GM21526 (cell line): ENCODE results near the gene SLC34A1.
"Not testable (repeated sequence)": the region's sequence is repeated elsewhere in the genome, so short reads cannot be mapped to it uniquely, and the experiment has no call there.

Experiments
- ATAC-seq: cut with Tn5 transposase; IDR thresholded peaks from one replicate; pipeline ENCODE4 v1.9.1; 2021; ENCODE audit warnings: moderate library complexity; ENCODE audit not compliant: unreplicated experiment, low FRiP score

The SLC34A1 gene

DNA sequence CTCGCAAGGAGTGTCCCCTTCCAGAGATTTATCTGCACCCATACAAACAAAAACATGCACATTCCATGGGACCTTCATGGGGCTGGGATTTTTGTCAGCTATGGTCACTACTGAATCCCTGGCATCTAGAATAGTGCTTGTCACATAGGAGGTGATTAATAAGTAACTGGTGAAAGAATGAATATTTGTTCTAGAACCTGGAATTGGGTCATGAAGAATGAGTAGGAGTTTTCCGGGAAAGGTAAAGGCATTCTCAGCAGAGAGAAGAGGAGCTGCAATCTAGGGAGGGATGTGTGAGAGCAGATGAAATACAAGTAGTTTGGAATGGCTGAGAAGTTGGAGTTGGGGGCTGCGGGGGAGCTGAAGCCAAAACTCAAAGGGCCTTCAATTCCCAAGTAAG is 30.0 kb upstream of the SLC34A1 start:
- no peak for ATAC-seq

- no peak for ATAC-seq
These were observed 29.5 kb upstream of the SLC34A1 start for GRCh38 chr5:177354711-177355110.

DNA sequence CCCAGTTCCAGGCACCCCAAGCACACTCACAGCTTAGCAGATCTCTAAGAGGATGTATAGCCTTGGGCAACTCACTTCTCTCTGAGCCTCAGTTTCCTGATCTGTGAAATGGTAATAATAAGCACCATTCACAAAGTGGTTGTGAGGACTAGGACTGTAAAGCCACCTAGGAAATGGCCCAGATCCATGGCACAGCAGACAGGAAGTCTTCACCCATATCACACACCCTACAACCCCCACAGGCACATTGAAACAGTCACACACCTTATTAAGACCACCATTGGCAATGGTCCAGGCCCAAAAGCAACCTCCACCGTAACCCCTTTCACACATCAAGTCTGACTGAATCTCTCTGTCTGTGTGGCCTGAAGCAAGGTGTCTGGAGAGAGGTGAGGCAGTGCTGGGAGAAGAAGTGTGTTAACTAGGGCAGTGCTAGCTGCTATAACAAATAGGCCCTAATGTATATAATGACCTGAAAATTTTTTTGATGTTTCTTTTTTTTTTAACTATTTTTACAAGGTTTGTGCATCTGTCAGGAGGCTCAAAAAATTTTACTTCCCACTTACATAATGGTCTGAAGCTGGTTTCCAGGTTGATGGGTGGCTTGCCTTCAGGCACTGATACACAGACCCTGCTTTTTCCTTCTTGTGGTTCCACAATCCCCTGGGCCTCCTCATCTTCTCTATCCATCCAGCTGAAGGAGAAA is 28.9 kb upstream of the SLC34A1 start:
- no peak for ATAC-seq

GRCh38 chr5:177355868-177356168 is 28.4 kb upstream of the SLC34A1 start:
- no peak for ATAC-seq

GRCh38 chr5:177356746-177357145 is 27.5 kb upstream of the SLC34A1 start:
- no peak for ATAC-seq

- ATAC-seq, result peak; percentile 4
These were observed 27.1 kb upstream of the SLC34A1 start for GRCh38 chr5:177357146-177357458.

- ATAC-seq, result peak; percentile 82
These were observed 26.5 kb upstream of the SLC34A1 start, which contains the start of gene RGS14 for GRCh38 chr5:177357459-177358351. Gene RGS14, plus strand, starts transcription at chr5:177357924. Its CDS starts 101 bp downstream, at chr5:177358025.

- ATAC-seq, result no peak
These were observed 25.8 kb upstream of the SLC34A1 start for GRCh38 chr5:177358370-177358819.

DNA sequence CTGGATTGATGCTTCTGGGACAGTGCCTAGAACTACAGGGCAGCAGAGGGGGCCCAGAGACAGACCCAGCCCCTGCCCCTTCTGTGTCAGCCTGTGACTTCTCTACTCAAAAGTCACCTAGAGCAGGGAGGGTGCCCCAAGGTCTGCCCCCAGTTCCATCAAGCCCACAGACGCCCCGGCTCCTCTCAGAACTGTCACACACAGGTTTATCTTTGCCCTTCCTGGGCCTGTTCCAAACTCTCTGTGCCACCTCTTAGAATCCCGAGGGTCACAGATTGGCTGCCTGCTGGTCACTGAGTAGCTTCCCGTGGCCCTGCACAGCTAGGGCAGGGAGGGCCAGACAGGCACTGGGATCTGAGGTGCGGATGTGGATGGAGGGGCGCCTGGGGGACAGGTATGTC is 24.8 kb upstream of the SLC34A1 start:
- no peak for ATAC-seq

DNA sequence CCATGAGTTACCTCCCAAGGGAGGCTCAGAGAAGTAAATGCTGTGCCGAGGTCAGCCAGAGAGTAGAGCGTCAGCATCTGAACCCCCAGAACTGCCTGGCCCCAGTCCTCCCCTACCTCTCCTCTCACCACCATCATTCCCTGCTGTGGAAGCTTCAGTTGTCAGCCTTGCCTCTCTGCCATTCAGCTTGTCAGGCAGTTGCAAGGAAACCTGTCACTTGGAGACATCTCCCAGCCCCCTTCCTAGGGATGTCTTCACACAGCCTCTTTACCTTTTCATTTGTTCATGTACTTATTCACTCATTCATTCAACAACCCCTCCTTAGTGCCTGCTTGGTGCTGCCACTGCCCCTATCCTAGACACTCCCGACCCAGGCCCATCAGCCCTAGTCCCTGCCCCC is 24.4 kb upstream of the SLC34A1 start:
- no peak for ATAC-seq

DNA sequence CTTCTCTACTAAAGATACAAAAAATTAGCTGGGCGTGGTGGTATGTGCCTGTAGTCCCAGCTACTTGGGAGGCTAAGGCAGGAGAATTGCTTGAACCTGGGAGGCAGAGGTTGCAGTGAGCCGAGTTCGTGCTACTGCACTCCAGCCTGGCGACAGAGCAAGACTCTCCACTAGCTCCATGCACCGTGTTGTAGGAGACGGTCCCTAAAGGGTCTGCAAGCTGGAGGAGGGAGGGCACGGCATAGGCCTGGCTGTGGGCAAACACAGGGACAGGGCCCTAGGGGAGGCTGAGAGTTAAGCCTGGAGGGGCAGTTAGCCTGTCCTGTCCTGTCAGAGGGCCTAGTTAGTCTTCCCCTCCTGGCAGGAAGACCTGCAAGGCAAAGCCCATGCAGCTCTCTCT is 23.5 kb upstream of the SLC34A1 start:
- not testable (repeated sequence) for ATAC-seq

- no peak for ATAC-seq
These were observed 22.6 kb upstream of the SLC34A1 start for GRCh38 chr5:177361418-177362291.

GRCh38 chr5:177362292-177362609 is 22.0 kb upstream of the SLC34A1 start:
- no peak for ATAC-seq

- ATAC-seq, result no peak
These were observed 21.4 kb upstream of the SLC34A1 start for GRCh38 chr5:177362610-177363507.

GRCh38 chr5:177363565-177363964 is 20.7 kb upstream of the SLC34A1 start:
- ATAC-seq, result no peak

DNA sequence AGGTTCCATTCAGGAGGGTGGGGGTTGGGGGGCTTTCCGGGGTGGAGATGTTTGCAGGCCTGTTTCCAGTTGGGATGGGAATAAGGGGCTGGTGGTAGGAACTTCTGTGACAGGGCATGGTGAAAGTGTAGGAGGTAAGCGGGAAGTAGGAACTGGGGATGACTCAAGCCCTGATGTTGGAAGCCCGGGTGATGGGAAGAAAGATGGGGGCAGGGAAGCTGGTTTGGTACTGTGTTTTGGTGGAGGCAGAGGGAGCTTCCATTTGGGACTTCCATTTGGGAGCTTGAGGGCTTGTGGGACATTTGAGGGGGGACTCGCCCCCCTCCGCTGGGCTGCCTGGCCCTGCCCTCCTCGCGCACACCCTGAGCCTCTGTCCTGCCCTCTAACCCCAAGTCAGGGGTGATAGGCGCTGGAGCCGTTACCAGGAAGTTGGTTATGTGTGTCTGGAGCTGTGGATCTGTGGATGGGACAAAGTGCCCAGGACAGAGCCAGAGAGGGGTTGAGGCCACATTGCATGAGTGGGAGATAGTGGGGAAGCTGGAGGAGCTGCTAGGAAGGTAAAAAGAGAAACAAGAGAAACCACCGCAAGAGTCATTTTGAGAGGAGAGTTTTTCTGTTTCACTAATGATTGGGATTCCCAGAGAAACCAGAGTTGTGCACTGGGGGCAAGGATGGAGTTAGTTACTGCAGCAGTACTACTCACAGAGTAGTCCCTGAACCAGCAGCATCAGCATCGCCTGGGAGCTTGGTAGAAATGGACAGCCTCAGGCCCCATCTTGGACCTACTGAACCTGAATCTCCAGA is 19.9 kb upstream of the SLC34A1 start:
- ATAC-seq, result no peak

GRCh38 chr5:177365845-177366527 is 18.2 kb upstream of the SLC34A1 start:
- ATAC-seq, result no peak

GRCh38 chr5:177366528-177367322 is 17.5 kb upstream of the SLC34A1 start:
- ATAC-seq, result no peak
